MM.1S (cell line): Measurements from ENCODE around the gene GCLC.
"Not testable (repeated sequence)": the region's sequence is repeated elsewhere in the genome, so short reads cannot be mapped to it uniquely, and the experiment has no call there.

Experiments used
- CTCF ChIP-seq: fragments of 300-600 bp; sonication (generic); IDR thresholded peaks from 2 replicates; pipeline ENCODE4 v1.5.1; 2016; ENCODE audit warnings: antibody characterized with exemption, low read length, mixed read lengths
- EZH2 ChIP-seq: fragments of 300-600 bp; sonication (generic); optimal IDR thresholded peaks from 2 replicates; pipeline ENCODE3; 2017; ENCODE audit warnings: low read depth, mild to moderate bottlenecking, antibody characterized with exemption, low read length, mixed read lengths
- EZH2phosphoT487 ChIP-seq: fragments of 300-600 bp; sonication (generic); IDR thresholded peaks from 2 replicates; pipeline ENCODE4 v1.6.1; 2018; ENCODE audit warnings: antibody characterized with exemption, low read length

GRCh38 chr6:53480774-53481173, 64.1 kb downstream of the GCLC start:
- not testable (repeated sequence) for TF ChIP-seq CTCF, EZH2, EZH2phosphoT487
